OCI-LY3 (cell line): Measurements from ENCODE around the gene OR5W2.

Experiments used
- EZH2phosphoT487 ChIP-seq: fragments of 200-600 bp; shearing (Covaris generic); IDR thresholded peaks from 2 replicates; pipeline ENCODE4 v1.6.1; 2018; ENCODE audit warnings: antibody characterized with exemption, mixed run types, low read depth
- TF ChIP-seq, protein P1 (sequence below): fragments of 200-600, 300-600 bp; sonication (generic); IDR thresholded peaks from 2 replicates; pipeline ENCODE4 v1.5.1; 2014; ENCODE audit warnings: antibody characterized with exemption, low read length, low read depth

DNA sequence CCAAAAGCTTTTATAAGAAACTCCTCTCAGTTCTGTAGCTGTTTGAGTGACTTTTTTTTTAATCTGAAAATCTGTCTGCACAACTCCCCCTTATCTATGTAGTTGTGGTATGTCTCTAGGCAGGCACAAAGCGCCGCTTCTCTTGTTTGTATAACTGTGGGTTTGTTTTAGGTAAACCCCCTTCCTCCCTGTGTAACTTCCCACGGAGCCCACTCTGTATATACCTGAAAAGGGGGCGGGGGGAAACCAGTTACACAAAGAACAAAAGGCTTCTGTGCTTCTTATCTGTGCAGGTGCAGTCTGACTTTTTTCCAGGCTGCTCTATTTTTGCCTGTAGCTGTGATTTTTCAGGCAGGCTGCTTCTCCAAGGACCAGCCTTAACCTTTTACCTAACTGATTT lies 42.1 kb upstream of the OR5W2 start:
- TF ChIP-seq, protein P1, sequence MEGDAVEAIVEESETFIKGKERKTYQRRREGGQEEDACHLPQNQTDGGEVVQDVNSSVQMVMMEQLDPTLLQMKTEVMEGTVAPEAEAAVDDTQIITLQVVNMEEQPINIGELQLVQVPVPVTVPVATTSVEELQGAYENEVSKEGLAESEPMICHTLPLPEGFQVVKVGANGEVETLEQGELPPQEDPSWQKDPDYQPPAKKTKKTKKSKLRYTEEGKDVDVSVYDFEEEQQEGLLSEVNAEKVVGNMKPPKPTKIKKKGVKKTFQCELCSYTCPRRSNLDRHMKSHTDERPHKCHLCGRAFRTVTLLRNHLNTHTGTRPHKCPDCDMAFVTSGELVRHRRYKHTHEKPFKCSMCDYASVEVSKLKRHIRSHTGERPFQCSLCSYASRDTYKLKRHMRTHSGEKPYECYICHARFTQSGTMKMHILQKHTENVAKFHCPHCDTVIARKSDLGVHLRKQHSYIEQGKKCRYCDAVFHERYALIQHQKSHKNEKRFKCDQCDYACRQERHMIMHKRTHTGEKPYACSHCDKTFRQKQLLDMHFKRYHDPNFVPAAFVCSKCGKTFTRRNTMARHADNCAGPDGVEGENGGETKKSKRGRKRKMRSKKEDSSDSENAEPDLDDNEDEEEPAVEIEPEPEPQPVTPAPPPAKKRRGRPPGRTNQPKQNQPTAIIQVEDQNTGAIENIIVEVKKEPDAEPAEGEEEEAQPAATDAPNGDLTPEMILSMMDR, result no peak
- TF ChIP-seq EZH2phosphoT487, result no peak
